Measurements from ENCODE around the gene APOBR. TPM values are rescaled to one million over a fixed set of nuclear protein-coding genes. Genes with fewer than 3 reads are reported as not detected.
A peak's percentile ranks its signal among the peaks of the same experiment; 100 is the strongest.

The APOBR gene
- total and polyA plus RNA-seq, 2 of the 13 experiments (the other 11 are each of a cell fraction or from before 2014, with no cell fraction given), result 0.03 TPM; not detected in 1

DNA sequence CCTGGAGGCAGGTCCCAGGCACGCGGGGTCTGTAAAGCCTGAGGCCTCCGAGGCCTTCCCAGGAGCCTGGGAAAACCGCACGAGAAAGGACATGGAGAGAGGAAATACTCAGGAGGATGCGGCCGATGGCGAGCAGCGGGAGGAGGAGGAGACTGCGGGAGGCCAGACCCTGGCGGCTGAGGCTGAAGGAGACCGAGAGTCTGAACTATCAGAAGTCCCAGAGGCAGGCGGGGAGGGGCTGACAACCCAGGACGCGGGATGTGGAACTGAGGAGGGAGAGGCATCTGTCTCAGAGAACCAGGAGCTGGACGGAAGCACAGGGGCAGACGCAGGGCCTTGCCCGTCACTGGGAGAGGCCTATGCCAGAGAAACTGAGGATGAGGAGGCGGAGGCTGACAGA is 2.4 kb downstream of the APOBR start:
- Histone ChIP-seq H3K4me2 (ENCODE audit: low read depth, low read length) (no peak overlapping the region), H3K9ac (ENCODE audit: insufficient read depth, low read depth, low read length) (no peak overlapping the region), H3K27me3 (ENCODE audit: control insufficient read depth in 1 of 2, insufficient read depth in 2 of 2, low read length in 2 of 2) (peaks cover 18 to 59% of the 10 kb centered on the region in 2 experiments), H3K4me1 (ENCODE audit: insufficient read depth, low read length) (peaks cover 13% of the 10 kb centered on the region; the same call in 1 of the 2 replicates), H3K27ac (ENCODE audit: extremely low read length, insufficient read depth, low read length) (no peak overlapping the region), H4K20me1 (ENCODE audit: insufficient read depth, low read length) (no peaks in the 10 kb centered on the region), H3K4me3 (replicated peaks in 1 of 3; ENCODE audit: insufficient read depth in 1 of 3, low read depth in 2 of 3, low read length in 3 of 3) (no peak overlapping the region), H2AFZ (ENCODE audit: low read length) (no peak overlapping the region), H3K9me3 (ENCODE audit: low read length) (no peaks in the 10 kb centered on the region), H3K79me2 (ENCODE audit: insufficient read depth, low read length) (no peaks in the 10 kb centered on the region), H3K36me3 (replicated peaks in 1 of 2; ENCODE audit: control insufficient read depth in 1 of 2, insufficient read depth in 2 of 2, low read length in 2 of 2) (no peaks in the 10 kb centered on the region)
- 56% methylated on average over 19 of the region's 19 CpGs for WGBS (ENCODE audit: low lambda C conversion rate)
- POLR2A ChIA-PET, result interaction anchor here (1.2 kb wide), 1 partner anchor 96 kb away, joined by 3 read pairs; no protein-coding TSS in a partner anchor
- no peak for ATAC-seq
- intact Hi-C loops (cut with micrococcal nuclease; ENCODE audit: unreplicated experiment), result no loop called here
- in situ Hi-C loops (cut with HindIII; ENCODE audit: extremely low pct_ligation_motif_present, low pct_unique_long_range_greater_than_20kb), result no loop called here
- no TSS peak for BruUV-seq (replicated peaks)
- FAIRE-seq, result no peak
- TF ChIP-seq TAF15 (IDR thresholded peaks at IDR 0.05; ENCODE audit: low read depth, low read length, poor library complexity, severe bottlenecking), result no peak
- TF ChIP-seq, protein P1, sequence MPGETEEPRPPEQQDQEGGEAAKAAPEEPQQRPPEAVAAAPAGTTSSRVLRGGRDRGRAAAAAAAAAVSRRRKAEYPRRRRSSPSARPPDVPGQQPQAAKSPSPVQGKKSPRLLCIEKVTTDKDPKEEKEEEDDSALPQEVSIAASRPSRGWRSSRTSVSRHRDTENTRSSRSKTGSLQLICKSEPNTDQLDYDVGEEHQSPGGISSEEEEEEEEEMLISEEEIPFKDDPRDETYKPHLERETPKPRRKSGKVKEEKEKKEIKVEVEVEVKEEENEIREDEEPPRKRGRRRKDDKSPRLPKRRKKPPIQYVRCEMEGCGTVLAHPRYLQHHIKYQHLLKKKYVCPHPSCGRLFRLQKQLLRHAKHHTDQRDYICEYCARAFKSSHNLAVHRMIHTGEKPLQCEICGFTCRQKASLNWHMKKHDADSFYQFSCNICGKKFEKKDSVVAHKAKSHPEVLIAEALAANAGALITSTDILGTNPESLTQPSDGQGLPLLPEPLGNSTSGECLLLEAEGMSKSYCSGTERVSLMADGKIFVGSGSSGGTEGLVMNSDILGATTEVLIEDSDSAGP (CRISPR knock-in tag; IDR thresholded peaks at IDR 0.05; ENCODE audit: borderline replicate concordance), result 0 out of 2 replicates have a peak, but pooled peaks have one; percentile 3
- DNase-seq (ENCODE audit: low spot score), result no peak
- CTCF ChIA-PET (ENCODE audit: low intra/inter-chr PET ratio, low total read pairs), result no interaction called here

DNA sequence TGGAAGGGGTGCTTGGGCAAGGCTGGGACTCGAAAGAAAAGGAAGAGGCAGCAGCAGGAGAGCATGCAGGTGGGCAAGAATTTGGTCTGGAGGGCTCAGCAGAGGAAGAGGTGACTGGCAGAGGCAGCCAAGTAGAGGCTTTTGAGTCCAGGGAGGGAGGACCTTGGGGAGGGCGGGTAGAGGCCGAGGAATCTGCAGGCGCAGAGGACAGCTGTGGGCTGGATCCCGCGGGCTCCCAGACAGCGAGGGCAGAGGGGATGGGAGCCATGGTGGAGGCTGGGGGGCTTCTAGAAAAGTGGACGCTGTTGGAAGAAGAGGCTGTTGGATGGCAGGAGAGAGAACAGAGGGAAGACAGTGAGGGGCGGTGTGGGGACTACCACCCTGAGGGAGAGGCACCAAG is 2.9 kb downstream of the APOBR start:
- no peak overlapping the region for H3K4me2 ChIP-seq (ENCODE audit: low read depth, low read length)
- H3K9me3 ChIP-seq (ENCODE audit: low read length), result no peaks in the 10 kb centered on the region
- H3K4me3 ChIP-seq (replicated peaks in 1 of 3; ENCODE audit: insufficient read depth in 1 of 3, low read depth in 2 of 3, low read length in 3 of 3), result no peak overlapping the region
- FAIRE-seq, result no peak
- H2AFZ ChIP-seq (ENCODE audit: low read length), result no peak overlapping the region
- intact Hi-C loops (cut with micrococcal nuclease; ENCODE audit: unreplicated experiment) (no loop called here), in situ Hi-C loops (cut with HindIII; ENCODE audit: extremely low pct_ligation_motif_present, low pct_unique_long_range_greater_than_20kb) (no loop called here)
- H3K79me2 ChIP-seq (ENCODE audit: insufficient read depth, low read length), result no peaks in the 10 kb centered on the region
- BruUV-seq (replicated peaks), result no TSS peak
- H3K27me3 ChIP-seq (ENCODE audit: control insufficient read depth in 1 of 2, insufficient read depth in 2 of 2, low read length in 2 of 2), result peaks cover 18 to 59% of the 10 kb centered on the region in 2 experiments
- H3K9ac ChIP-seq (ENCODE audit: insufficient read depth, low read depth, low read length), result no peak overlapping the region
- no peak for DNase-seq (ENCODE audit: low spot score)
- ChIA-PET POLR2A (no interaction called here), CTCF (ENCODE audit: low intra/inter-chr PET ratio, low total read pairs) (no interaction called here)
- H4K20me1 ChIP-seq (ENCODE audit: insufficient read depth, low read length), result no peaks in the 10 kb centered on the region
- no peak for ATAC-seq
- peaks cover 13% of the 10 kb centered on the region; the same call in 1 of the 2 replicates for H3K4me1 ChIP-seq (ENCODE audit: insufficient read depth, low read length)
- no peak overlapping the region for H3K27ac ChIP-seq (ENCODE audit: extremely low read length, insufficient read depth, low read length)
- 55% methylated on average over 9 of the region's 9 CpGs for WGBS (ENCODE audit: low lambda C conversion rate)
- no peaks in the 10 kb centered on the region for H3K36me3 ChIP-seq (replicated peaks in 1 of 2; ENCODE audit: control insufficient read depth in 1 of 2, insufficient read depth in 2 of 2, low read length in 2 of 2)
- TF ChIP-seq ELF4 (CRISPR knock-in tag; IDR thresholded peaks at IDR 0.05; ENCODE audit: borderline replicate concordance) (no peak), KAT7 (CRISPR knock-in tag; IDR thresholded peaks at IDR 0.05; ENCODE audit: borderline replicate concordance) (no peak), KLF11 (CRISPR knock-in tag; IDR thresholded peaks at IDR 0.05) (no peak), ZNF460 (CRISPR knock-in tag; IDR thresholded peaks at IDR 0.05; ENCODE audit: borderline replicate concordance) (no peak)
- TF ChIP-seq, protein P2, sequence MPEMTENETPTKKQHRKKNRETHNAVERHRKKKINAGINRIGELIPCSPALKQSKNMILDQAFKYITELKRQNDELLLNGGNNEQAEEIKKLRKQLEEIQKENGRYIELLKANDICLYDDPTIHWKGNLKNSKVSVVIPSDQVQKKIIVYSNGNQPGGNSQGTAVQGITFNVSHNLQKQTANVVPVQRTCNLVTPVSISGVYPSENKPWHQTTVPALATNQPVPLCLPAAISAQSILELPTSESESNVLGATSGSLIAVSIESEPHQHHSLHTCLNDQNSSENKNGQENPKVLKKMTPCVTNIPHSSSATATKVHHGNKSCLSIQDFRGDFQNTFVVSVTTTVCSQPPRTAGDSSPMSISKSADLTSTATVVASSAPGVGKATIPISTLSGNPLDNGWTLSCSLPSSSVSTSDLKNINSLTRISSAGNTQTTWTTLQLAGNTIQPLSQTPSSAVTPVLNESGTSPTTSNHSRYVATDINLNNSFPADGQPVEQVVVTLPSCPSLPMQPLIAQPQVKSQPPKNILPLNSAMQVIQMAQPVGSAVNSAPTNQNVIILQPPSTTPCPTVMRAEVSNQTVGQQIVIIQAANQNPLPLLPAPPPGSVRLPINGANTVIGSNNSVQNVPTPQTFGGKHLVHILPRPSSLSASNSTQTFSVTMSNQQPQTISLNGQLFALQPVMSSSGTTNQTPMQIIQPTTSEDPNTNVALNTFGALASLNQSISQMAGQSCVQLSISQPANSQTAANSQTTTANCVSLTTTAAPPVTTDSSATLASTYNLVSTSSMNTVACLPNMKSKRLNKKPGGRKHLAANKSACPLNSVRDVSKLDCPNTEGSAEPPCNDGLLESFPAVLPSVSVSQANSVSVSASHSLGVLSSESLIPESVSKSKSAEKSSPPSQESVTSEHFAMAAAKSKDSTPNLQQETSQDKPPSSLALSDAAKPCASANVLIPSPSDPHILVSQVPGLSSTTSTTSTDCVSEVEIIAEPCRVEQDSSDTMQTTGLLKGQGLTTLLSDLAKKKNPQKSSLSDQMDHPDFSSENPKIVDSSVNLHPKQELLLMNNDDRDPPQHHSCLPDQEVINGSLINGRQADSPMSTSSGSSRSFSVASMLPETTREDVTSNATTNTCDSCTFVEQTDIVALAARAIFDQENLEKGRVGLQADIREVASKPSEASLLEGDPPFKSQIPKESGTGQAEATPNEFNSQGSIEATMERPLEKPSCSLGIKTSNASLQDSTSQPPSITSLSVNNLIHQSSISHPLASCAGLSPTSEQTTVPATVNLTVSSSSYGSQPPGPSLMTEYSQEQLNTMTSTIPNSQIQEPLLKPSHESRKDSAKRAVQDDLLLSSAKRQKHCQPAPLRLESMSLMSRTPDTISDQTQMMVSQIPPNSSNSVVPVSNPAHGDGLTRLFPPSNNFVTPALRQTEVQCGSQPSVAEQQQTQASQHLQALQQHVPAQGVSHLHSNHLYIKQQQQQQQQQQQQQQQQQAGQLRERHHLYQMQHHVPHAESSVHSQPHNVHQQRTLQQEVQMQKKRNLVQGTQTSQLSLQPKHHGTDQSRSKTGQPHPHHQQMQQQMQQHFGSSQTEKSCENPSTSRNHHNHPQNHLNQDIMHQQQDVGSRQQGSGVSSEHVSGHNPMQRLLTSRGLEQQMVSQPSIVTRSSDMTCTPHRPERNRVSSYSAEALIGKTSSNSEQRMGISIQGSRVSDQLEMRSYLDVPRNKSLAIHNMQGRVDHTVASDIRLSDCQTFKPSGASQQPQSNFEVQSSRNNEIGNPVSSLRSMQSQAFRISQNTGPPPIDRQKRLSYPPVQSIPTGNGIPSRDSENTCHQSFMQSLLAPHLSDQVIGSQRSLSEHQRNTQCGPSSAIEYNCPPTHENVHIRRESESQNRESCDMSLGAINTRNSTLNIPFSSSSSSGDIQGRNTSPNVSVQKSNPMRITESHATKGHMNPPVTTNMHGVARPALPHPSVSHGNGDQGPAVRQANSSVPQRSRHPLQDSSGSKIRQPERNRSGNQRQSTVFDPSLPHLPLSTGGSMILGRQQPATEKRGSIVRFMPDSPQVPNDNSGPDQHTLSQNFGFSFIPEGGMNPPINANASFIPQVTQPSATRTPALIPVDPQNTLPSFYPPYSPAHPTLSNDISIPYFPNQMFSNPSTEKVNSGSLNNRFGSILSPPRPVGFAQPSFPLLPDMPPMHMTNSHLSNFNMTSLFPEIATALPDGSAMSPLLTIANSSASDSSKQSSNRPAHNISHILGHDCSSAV (CRISPR knock-in tag; IDR thresholded peaks at IDR 0.05; ENCODE audit: borderline replicate concordance), result no peak

Data from HepG2 (cell line).